Measurements from ENCODE around the gene TMEM144.

GRCh38 chr4:158211222-158211621 is 936 bp downstream of the TMEM144 start:
- TF ChIP-seq, protein P1, sequence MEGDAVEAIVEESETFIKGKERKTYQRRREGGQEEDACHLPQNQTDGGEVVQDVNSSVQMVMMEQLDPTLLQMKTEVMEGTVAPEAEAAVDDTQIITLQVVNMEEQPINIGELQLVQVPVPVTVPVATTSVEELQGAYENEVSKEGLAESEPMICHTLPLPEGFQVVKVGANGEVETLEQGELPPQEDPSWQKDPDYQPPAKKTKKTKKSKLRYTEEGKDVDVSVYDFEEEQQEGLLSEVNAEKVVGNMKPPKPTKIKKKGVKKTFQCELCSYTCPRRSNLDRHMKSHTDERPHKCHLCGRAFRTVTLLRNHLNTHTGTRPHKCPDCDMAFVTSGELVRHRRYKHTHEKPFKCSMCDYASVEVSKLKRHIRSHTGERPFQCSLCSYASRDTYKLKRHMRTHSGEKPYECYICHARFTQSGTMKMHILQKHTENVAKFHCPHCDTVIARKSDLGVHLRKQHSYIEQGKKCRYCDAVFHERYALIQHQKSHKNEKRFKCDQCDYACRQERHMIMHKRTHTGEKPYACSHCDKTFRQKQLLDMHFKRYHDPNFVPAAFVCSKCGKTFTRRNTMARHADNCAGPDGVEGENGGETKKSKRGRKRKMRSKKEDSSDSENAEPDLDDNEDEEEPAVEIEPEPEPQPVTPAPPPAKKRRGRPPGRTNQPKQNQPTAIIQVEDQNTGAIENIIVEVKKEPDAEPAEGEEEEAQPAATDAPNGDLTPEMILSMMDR (IDR thresholded peaks at IDR 0.05), result no peak
- TF ChIP-seq POLR2A (IDR thresholded peaks at IDR 0.05), result no peak
